Muscle of arm (tissue), 12 donors: Measurements from ENCODE around the gene NUP62CL. TPM values are rescaled to one million over a fixed set of nuclear protein-coding genes. Genes with fewer than 3 reads are reported as not detected.

ENCODE experiments used
- DNase-seq: peaks from one replicate; pipeline ENCODE4 v3.0.0-alpha.2; 2013
- polyA plus RNA-seq, 12 donors: library from polyadenylated mRNA; unstranded; fragments of 120-200 nt; gene quantifications; one replicate each; pipeline ENCODE4 v1.2.1, GENCODE V29; 2013; ENCODE audit not compliant: insufficient read length in 12 of 12

NUP62CL gene
- polyA plus RNA-seq, 12 donors = 0.49 to 1.4 (median 0.84) TPM; not detected in 2

GRCh38 chrX:107154787-107155620, 51.2 kb downstream of the NUP62CL start:
- DNase-seq = no peak

GRCh38 chrX:107153005-107153404, 53.2 kb downstream of the NUP62CL start:
- DNase-seq = no peak

GRCh38 chrX:107146670-107147069, 59.6 kb downstream of the NUP62CL start:
- no peak for DNase-seq

- no peak for DNase-seq
These were observed 70.3 kb downstream of the NUP62CL start for GRCh38 chrX:107135965-107136307.

GRCh38 chrX:107135049-107135964, 70.9 kb downstream of the NUP62CL start:
- no peak for DNase-seq

GRCh38 chrX:107123750-107124149, 82.5 kb downstream of the NUP62CL start:
- DNase-seq = no peak

GRCh38 chrX:107119283-107119682, 87.0 kb downstream of the NUP62CL start:
- DNase-seq = no peak

GRCh38 chrX:107118322-107119147, 87.7 kb downstream of the NUP62CL start, which contains the start of gene RBM41:
TSS of gene RBM41 (minus strand) at chrX:107118822. CDS start at chrX:107118773, 49 bp downstream.
- peak; percentile 74 for DNase-seq

GRCh38 chrX:107117993-107118321, 88.3 kb downstream of the NUP62CL start:
- peak; percentile 13 for DNase-seq

- no peak for DNase-seq
These were observed 98.8 kb downstream of the NUP62CL start for GRCh38 chrX:107107459-107107858.

- no peak for DNase-seq
These were observed 103.3 kb downstream of the NUP62CL start for GRCh38 chrX:107102980-107103379.

- no peak for DNase-seq
These were observed 130.1 kb downstream of the NUP62CL start for GRCh38 chrX:107076158-107076557.

Other genes starting within 250 kb of the NUP62CL start
- gene MORC4, start 206.2 kb downstream of the NUP62CL start, polyA plus RNA-seq = 10 to 100 TPM in 11 of 12 donors, not detected in 1; 30.3 to 47.7 (median 42.5) TPM
- 10 to 100 TPM in 7 of 12 donors, 1 to 10 TPM in 4, not detected in 1; 3.6 to 19.5 (median 12.2) TPM for gene RBM41, start 87.6 kb downstream of the NUP62CL start, polyA plus RNA-seq
- gene DNAAF6, start 178 bp upstream of the NUP62CL start, polyA plus RNA-seq = not detected
- under 1 TPM in 10 of 12 donors, not detected in 2; 0.10 to 0.39 (median 0.15) TPM for gene FRMPD3, start 243.2 kb upstream of the NUP62CL start, polyA plus RNA-seq